Ishikawa (cell line): ENCODE data around the gene MAPRE3.

Experiments
- CEBPB ChIP-seq: IDR thresholded peaks from 2 replicates; pipeline ENCODE4 v1.6.1; 2012
- CREB1 ChIP-seq: IDR thresholded peaks from 2 replicates; pipeline ENCODE4 v1.6.1; 2012; ENCODE audit warnings: low read depth
- EGR1 ChIP-seq: IDR thresholded peaks from 2 replicates; pipeline ENCODE4 v1.6.1; 2012
- EP300 ChIP-seq: IDR thresholded peaks from 2 replicates; pipeline ENCODE4 v1.6.1; 2012; ENCODE audit warnings: borderline replicate concordance
- FOXM1 ChIP-seq: IDR thresholded peaks from 2 replicates; pipeline ENCODE4 v1.6.1; 2012; ENCODE audit warnings: low read depth, borderline replicate concordance
- NFIC ChIP-seq: IDR thresholded peaks from 2 replicates; pipeline ENCODE4 v1.6.1; 2012
- RAD21 ChIP-seq: IDR thresholded peaks from 2 replicates; pipeline ENCODE4 v1.6.1; 2012; ENCODE audit warnings: low read depth
- TAF1 ChIP-seq: IDR thresholded peaks from 2 replicates; pipeline ENCODE4 v1.6.1; 2012; ENCODE audit warnings: low read depth, mild to moderate bottlenecking
- TCF12 ChIP-seq: IDR thresholded peaks from 2 replicates; pipeline ENCODE4 v1.6.1; 2012; ENCODE audit warnings: low read depth
- TEAD4 ChIP-seq: IDR thresholded peaks from 2 replicates; pipeline ENCODE4 v1.6.1; 2012
- YY1 ChIP-seq: IDR thresholded peaks from 2 replicates; pipeline ENCODE4 v1.6.1; 2012; ENCODE audit warnings: low read depth
- ZBTB7A ChIP-seq: IDR thresholded peaks from 2 replicates; pipeline ENCODE4 v1.6.1; 2012; ENCODE audit warnings: low read depth
- TF ChIP-seq, protein P1 (sequence below): IDR thresholded peaks from 2 replicates; pipeline ENCODE4 v1.6.1; 2012
- TF ChIP-seq, protein P2 (sequence below): IDR thresholded peaks from 2 replicates; pipeline ENCODE4 v1.6.1; 2012
- TF ChIP-seq, protein P3 (sequence below): IDR thresholded peaks from 2 replicates; pipeline ENCODE4 v1.6.1; 2012; ENCODE audit warnings: low read depth, mild to moderate bottlenecking

Gene MAPRE3

DNA sequence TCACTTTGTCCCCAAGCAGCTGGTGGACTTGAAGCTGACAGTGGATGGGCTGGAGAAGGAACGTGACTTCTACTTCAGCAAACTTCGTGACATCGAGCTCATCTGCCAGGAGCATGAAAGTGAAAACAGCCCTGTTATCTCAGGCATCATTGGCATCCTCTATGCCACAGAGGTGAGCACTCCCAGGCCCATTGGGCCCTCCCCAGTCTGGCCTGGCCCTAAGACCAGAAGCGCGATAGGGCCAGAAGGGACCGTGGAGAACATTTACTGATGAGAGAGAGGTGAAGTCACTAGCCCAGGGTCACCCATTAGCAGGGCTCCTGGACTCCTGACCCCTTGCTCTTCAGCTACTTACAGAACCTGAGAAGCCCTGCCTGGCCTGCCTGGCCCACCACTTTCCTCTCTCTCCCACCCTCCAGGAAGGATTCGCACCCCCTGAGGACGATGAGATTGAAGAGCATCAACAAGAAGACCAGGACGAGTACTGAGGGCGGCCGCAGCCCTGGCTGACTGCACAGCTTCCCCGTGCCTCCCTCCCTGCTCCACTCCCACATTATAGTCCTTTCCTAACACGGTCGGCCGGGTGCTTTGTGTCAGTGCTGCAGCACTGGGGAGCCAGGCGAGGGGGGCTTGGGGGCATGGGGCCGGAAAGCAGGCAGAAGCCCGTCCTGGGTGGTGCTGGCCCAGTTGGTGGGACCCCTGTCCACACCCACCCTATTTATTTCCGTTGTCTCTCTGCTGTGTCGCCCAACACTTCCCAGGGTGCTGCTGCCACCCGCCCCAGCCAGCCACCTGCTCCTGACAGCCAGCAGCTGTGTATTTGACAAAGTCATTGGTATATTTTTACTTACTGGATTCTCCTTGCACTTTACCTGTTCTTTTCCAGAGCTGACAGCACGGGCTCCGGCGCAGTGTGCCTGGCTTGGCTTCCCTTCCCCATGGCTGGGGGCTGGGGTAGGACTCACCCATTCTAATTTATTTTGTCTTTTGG, 55.7 kb downstream of the MAPRE3 start:
- TF ChIP-seq TEAD4 (no peak), FOXM1 (no peak), ZBTB7A (no peak), TAF1 (no peak), TCF12 (no peak), NFIC (no peak), YY1 (no peak), CREB1 (no peak), EGR1 (no peak)
- TF ChIP-seq, protein P1, sequence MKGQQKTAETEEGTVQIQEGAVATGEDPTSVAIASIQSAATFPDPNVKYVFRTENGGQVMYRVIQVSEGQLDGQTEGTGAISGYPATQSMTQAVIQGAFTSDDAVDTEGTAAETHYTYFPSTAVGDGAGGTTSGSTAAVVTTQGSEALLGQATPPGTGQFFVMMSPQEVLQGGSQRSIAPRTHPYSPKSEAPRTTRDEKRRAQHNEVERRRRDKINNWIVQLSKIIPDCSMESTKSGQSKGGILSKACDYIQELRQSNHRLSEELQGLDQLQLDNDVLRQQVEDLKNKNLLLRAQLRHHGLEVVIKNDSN = no peak
- TF ChIP-seq, protein P2, sequence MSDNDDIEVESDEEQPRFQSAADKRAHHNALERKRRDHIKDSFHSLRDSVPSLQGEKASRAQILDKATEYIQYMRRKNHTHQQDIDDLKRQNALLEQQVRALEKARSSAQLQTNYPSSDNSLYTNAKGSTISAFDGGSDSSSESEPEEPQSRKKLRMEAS = no peak

DNA sequence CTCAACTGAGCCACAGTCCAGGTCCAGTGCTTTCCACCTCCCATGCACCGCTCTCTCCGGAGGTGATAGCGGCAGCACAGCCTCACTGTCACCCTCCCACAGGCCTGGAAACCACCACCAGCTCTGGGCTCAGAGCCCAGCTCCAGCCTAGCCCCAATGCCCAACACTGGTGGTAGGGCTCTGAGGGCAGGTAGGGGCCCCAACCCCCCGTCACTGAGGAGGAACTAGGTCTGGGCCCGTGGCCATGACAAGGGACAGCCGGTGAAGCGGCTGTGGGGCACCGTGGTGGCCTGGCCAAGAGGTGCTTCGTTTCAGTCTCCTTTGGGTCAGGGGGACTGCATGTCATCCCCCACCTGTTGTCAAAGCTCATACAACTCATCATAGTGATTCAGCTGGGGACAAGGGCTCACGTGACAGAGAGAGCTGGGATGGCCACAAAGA, 56.8 kb downstream of the MAPRE3 start:
- TF ChIP-seq CEBPB (no peak), TAF1 (no peak), TCF12 (no peak), RAD21 (no peak), YY1 (no peak), FOXM1 (no peak)
- TF ChIP-seq, protein P2 = no peak
- TF ChIP-seq, protein P1 = no peak

DNA sequence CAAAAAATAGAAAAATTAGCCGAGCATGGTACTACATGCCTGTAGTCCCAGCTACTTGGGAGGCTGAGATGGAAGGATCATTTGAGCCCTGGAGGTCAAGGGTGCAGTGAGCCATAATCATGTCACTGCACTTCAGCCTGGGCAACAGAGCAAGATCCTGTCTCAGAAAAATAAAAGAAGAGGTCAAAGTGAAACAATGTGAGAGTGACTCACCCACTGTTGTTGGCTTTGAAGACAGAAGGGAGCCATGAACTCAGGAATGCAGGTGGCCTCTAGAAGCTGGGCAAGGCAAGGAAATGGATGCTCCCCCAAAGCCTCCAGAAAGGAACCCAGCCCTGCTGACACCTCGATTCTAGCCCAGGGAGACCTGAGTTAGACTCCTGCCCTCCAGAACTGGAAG, 58.6 kb downstream of the MAPRE3 start:
- TF ChIP-seq EP300 = no peak
- TF ChIP-seq, protein P2 = no peak
- no peak for TF ChIP-seq YY1
- TF ChIP-seq, protein P1 = no peak
- no peak for TF ChIP-seq NFIC
- TF ChIP-seq CREB1 = no peak
- no peak for TF ChIP-seq RAD21
- TF ChIP-seq ZBTB7A = no peak

DNA sequence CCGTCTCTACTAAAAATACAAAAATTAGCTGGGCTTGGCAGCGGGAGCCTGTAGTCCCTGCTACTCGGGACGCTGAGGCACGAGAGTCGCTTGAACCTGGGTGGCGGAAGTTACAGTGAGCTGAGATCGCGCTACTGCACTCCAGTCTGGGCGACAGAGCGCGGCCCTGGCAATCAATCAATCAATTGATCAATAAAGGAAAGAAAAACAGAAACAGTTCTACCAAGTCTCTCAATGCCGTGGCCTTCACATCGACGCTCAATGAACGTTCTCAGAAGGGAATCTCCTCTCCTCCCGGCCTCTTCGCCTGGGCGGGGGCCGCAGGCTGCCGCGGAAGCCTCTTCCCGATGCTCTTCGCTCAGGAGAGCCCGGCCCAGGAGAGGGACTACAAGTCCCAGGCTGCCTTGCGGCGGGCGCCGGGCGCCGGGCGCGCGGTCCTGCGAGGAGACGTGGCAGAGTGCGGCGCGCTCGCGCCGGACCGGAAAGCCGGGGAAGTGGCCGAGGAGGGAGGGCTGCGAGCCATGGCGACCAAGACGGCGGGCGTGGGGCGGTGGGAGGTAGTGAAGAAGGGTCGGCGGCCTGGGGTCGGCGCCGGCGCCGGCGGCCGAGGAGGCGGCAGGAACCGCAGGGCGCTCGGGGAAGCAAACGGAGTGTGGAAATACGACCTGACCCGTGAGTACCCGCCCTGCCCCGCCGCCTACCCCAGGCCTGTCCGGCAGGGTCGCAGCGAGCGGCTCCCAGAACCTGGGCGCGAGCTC, 62.2 kb downstream of the MAPRE3 start, which contains the start of gene TMEM214:
Gene TMEM214, plus strand, starts transcription at position 471 of the 758 bp plus-strand sequence. Its CDS starts 51 bp downstream, at position 522.
- TF ChIP-seq YY1 (peak; percentile 53), TEAD4 (no peak), NFIC (no peak), CREB1 (peak; percentile 56; the same call in 1 of the 2 replicates), EP300 (no peak), RAD21 (no peak), TAF1 (peak; percentile 63), CEBPB (no peak), ZBTB7A (no peak), TCF12 (peak; percentile 24; the same call in 1 of the 2 replicates)
- TF ChIP-seq, protein P3, sequence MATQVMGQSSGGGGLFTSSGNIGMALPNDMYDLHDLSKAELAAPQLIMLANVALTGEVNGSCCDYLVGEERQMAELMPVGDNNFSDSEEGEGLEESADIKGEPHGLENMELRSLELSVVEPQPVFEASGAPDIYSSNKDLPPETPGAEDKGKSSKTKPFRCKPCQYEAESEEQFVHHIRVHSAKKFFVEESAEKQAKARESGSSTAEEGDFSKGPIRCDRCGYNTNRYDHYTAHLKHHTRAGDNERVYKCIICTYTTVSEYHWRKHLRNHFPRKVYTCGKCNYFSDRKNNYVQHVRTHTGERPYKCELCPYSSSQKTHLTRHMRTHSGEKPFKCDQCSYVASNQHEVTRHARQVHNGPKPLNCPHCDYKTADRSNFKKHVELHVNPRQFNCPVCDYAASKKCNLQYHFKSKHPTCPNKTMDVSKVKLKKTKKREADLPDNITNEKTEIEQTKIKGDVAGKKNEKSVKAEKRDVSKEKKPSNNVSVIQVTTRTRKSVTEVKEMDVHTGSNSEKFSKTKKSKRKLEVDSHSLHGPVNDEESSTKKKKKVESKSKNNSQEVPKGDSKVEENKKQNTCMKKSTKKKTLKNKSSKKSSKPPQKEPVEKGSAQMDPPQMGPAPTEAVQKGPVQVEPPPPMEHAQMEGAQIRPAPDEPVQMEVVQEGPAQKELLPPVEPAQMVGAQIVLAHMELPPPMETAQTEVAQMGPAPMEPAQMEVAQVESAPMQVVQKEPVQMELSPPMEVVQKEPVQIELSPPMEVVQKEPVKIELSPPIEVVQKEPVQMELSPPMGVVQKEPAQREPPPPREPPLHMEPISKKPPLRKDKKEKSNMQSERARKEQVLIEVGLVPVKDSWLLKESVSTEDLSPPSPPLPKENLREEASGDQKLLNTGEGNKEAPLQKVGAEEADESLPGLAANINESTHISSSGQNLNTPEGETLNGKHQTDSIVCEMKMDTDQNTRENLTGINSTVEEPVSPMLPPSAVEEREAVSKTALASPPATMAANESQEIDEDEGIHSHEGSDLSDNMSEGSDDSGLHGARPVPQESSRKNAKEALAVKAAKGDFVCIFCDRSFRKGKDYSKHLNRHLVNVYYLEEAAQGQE = 0 out of 2 replicates have a peak, but pooled peaks have one; percentile 10
- TF ChIP-seq, protein P2 = peak; percentile 32; the same call in 1 of the 2 replicates
- TF ChIP-seq, protein P1 = no peak

DNA sequence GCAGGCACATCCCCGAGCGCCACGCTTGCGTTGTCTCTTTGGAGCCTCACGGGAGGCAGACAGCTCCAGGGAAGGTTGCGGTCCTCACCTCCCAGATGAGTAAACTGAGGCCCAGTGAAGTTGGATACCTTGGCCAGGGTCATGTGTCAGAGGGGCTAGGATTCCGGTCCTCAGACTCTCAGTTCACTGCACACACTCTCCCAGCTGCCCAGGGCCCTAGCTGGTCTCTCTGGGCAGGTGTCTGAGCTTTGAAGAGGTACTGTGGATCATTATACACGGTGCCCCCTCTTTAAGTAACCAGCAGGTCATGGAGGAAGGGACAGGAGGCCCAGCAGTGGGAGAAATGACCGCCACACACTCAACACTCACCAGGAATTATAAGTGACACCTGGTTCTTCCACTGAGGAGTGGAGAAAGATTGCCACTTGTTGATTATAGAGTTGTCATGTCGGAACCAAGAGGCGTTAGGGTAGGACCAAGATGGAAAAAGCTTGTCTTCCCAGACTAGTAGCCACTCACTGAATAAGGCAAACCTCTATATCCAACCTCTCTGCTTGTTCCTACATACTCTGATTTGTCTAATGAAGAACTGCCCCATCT, 62.9 kb downstream of the MAPRE3 start:
- TF ChIP-seq, protein P3 = 0 out of 2 replicates have a peak, but pooled peaks have one; percentile 2
- no peak for TF ChIP-seq NFIC
